Measurements from ENCODE around the gene CADM1. TPM values are rescaled to one million over a fixed set of nuclear protein-coding genes. Genes with fewer than 3 reads are reported as not detected.

CADM1 gene
- total RNA-seq, 1 experiment from 2014 or later = 1.1 TPM

GRCh38 chr11:115501893-115502589 is 2.2 kb downstream of the CADM1 start:
- no peak overlapping the region for H3K4me2 ChIP-seq (ENCODE audit: low read length)

GRCh38 chr11:115501502-115501892 is 2.7 kb downstream of the CADM1 start:
- Histone ChIP-seq H3K4me3 (ENCODE audit: low read length) (no peak overlapping the region), H3K9me2 (replicated peaks; ENCODE audit: low read length) (no peaks in the 10 kb centered on the region), H3K79me2 (ENCODE audit: low read length) (no peaks in the 10 kb centered on the region), H2AFZ (ENCODE audit: low read length) (no peak overlapping the region), H3K4me1 (ENCODE audit: insufficient read depth, low read length) (no peaks in the 10 kb centered on the region; the same call in 1 of the 2 replicates), H3K27ac (ENCODE audit: low read length) (no peak overlapping the region), H3F3A (ENCODE audit: low read length, unreplicated experiment) (no peaks in the 10 kb centered on the region), H3K9me3 (ENCODE audit: low read length) (no peaks in the 10 kb centered on the region), H3K9ac (ENCODE audit: low read length) (no peak overlapping the region), H3K27me3 (ENCODE audit: low read length) (peaks cover 56% of the 10 kb centered on the region), H4K20me1 (ENCODE audit: low read length) (no peaks in the 10 kb centered on the region), H3K4me2 (ENCODE audit: low read length) (no peak overlapping the region), H3K36me3 (ENCODE audit: low read depth, low read length) (no peaks in the 10 kb centered on the region)
- intact Hi-C loops (cut with micrococcal nuclease) = no loop called here
- CTCF ChIA-PET = no interaction called here
- ATAC-seq (no peak), DNase-seq (no peak)
- no peak for TF ChIP-seq EZH2phosphoT487 (IDR thresholded peaks at IDR 0.05; ENCODE audit: borderline replicate concordance, low read length)
- TF ChIP-seq EZH2 (IDR thresholded peaks at IDR 0.05; ENCODE audit: low read length, unreplicated experiment) = no peak
- TF ChIP-seq CTCF (conservative IDR thresholded peaks at IDR 0.05; ENCODE audit: low read depth, low read length) = no peak
- POLR2A ChIA-PET (ENCODE audit: unreplicated experiment) = interaction anchor here (0.6 kb wide), 1 partner anchor 1453 kb away, joined by 3 read pairs; no protein-coding TSS in a partner anchor
- BruUV-seq (replicated peaks) = no TSS peak

More at GRCh38 chr11:115501893-115502589, 2.2 kb downstream of the CADM1 start:
- H3K79me2 ChIP-seq (ENCODE audit: low read length) = no peaks in the 10 kb centered on the region
- POLR2A ChIA-PET (ENCODE audit: unreplicated experiment) = no interaction called here
- H3K4me1 ChIP-seq (ENCODE audit: insufficient read depth, low read length) = no peaks in the 10 kb centered on the region; the same call in 1 of the 2 replicates
- TF ChIP-seq EZH2 (IDR thresholded peaks at IDR 0.05; ENCODE audit: low read length, unreplicated experiment) = no peak
- TF ChIP-seq EZH2phosphoT487 (IDR thresholded peaks at IDR 0.05; ENCODE audit: borderline replicate concordance, low read length) = no peak
- no peak for TF ChIP-seq CTCF (conservative IDR thresholded peaks at IDR 0.05; ENCODE audit: low read depth, low read length)
- ATAC-seq = no peak
- no peaks in the 10 kb centered on the region for H3F3A ChIP-seq (ENCODE audit: low read length, unreplicated experiment)
- no peaks in the 10 kb centered on the region for H4K20me1 ChIP-seq (ENCODE audit: low read length)
- H3K4me3 ChIP-seq (ENCODE audit: low read length) = 0 out of 2 replicates have a peak overlapping the region, but pooled peaks have one; percentile 64
- H3K27ac ChIP-seq (ENCODE audit: low read length) = no peak overlapping the region
- no peaks in the 10 kb centered on the region for H3K9me3 ChIP-seq (ENCODE audit: low read length)
- no peak overlapping the region for H3K9ac ChIP-seq (ENCODE audit: low read length)
- BruUV-seq (replicated peaks) = no TSS peak
- CTCF ChIA-PET = no interaction called here
- H3K36me3 ChIP-seq (ENCODE audit: low read depth, low read length) = no peaks in the 10 kb centered on the region
- intact Hi-C loops (cut with micrococcal nuclease) = no loop called here
- no peaks in the 10 kb centered on the region for H3K9me2 ChIP-seq (replicated peaks; ENCODE audit: low read length)
- H2AFZ ChIP-seq (ENCODE audit: low read length) = no peak overlapping the region
- no peak for DNase-seq
- H3K27me3 ChIP-seq (ENCODE audit: low read length) = peaks cover 62% of the 10 kb centered on the region
